Type B pancreatic cell (in vitro differentiated cells): ENCODE results near the gene CSTPP1. TPM values are rescaled to one million over a fixed set of nuclear protein-coding genes. Genes with fewer than 3 reads are reported as not detected.

Experiments used
- DNase-seq: peaks from one replicate; pipeline ENCODE4 v3.0.0; 2021; ENCODE audit warnings: mixed read lengths; ENCODE audit not compliant: unreplicated experiment; ENCODE audit errors: extremely low spot score
- H3K27ac Mint-ChIP-seq: 2 replicates; pipeline ENCODE4 v1.8.0; 2021; ENCODE audit warnings: mild to moderate bottlenecking, mixed read lengths
- H3K27me3 Mint-ChIP-seq: 2 replicates; pipeline ENCODE4 v1.8.0; 2021; ENCODE audit warnings: mixed read lengths
- H3K36me3 Mint-ChIP-seq: 2 replicates; pipeline ENCODE4 v1.8.0; 2021; ENCODE audit warnings: mixed read lengths
- H3K4me1 Mint-ChIP-seq: one replicate; pipeline ENCODE4 v1.8.0; 2021; ENCODE audit warnings: mixed read lengths; ENCODE audit not compliant: unreplicated experiment
- H3K4me3 Mint-ChIP-seq: 2 replicates; pipeline ENCODE4 v1.8.0; 2021; ENCODE audit warnings: mild to moderate bottlenecking, mixed read lengths
- H3K9me3 Mint-ChIP-seq: 2 replicates; pipeline ENCODE4 v1.8.0; 2021; ENCODE audit warnings: mixed read lengths
- total RNA-seq: library from RNA; stranded (reverse); gene quantifications from 2 replicates; pipeline ENCODE4 v1.2.1, GENCODE V29; 2021; ENCODE audit warnings: low replicate concordance
- TF ChIP-seq, protein P1 (sequence below): fragments of 200-600 bp; sonication (generic); conservative IDR thresholded peaks from 2 replicates; pipeline ENCODE4 v1.5.0; 2021; ENCODE audit warnings: antibody characterized with exemption, mild to moderate bottlenecking

CSTPP1 gene
- total RNA-seq, 1 donor from 2014 or later, result 44.4 TPM

DNA sequence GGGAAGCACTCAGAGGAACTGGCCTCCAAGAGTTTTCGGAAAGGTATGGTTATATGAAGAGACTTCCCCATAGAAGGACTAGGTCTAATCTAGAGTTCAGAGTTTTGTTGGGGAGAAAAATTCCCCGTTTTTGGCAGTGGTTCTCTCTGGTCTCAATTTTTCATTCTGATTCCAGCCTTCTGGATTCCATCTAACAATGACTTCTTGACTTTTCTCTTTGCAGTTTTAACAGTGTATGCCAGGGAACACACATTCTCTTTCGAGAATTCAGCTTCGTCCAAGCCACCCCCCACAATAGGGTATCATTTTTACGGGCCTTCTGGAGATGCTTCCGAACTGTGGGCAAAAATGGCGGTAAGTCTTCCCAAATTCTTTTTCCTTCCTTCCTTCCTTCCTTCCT is 115.6 kb downstream of the CSTPP1 start:
- H3K9me3 Mint-ChIP-seq, result no peaks in the 10 kb centered on the region
- peaks cover 17% of the 10 kb centered on the region for H3K4me1 Mint-ChIP-seq
- no peaks in the 10 kb centered on the region for H3K27me3 Mint-ChIP-seq
- TF ChIP-seq, protein P1, sequence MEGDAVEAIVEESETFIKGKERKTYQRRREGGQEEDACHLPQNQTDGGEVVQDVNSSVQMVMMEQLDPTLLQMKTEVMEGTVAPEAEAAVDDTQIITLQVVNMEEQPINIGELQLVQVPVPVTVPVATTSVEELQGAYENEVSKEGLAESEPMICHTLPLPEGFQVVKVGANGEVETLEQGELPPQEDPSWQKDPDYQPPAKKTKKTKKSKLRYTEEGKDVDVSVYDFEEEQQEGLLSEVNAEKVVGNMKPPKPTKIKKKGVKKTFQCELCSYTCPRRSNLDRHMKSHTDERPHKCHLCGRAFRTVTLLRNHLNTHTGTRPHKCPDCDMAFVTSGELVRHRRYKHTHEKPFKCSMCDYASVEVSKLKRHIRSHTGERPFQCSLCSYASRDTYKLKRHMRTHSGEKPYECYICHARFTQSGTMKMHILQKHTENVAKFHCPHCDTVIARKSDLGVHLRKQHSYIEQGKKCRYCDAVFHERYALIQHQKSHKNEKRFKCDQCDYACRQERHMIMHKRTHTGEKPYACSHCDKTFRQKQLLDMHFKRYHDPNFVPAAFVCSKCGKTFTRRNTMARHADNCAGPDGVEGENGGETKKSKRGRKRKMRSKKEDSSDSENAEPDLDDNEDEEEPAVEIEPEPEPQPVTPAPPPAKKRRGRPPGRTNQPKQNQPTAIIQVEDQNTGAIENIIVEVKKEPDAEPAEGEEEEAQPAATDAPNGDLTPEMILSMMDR, result no peak
- H3K4me3 Mint-ChIP-seq, result no peak overlapping the region
- H3K36me3 Mint-ChIP-seq, result peaks cover 15% of the 10 kb centered on the region
- H3K27ac Mint-ChIP-seq, result no peak overlapping the region
- no peak for DNase-seq

GRCh38 chr11:47052576-47052975 is 116.0 kb downstream of the CSTPP1 start:
- no peak overlapping the region for H3K27ac Mint-ChIP-seq

GRCh38 chr11:47055534-47055933 is 119.0 kb downstream of the CSTPP1 start:
- H3K9me3 Mint-ChIP-seq, result no peaks in the 10 kb centered on the region
- no peaks in the 10 kb centered on the region for H3K27me3 Mint-ChIP-seq
- H3K4me1 Mint-ChIP-seq, result peaks cover 17% of the 10 kb centered on the region
- TF ChIP-seq, protein P1, result no peak
- H3K4me3 Mint-ChIP-seq, result no peak overlapping the region
- H3K36me3 Mint-ChIP-seq, result peaks cover 30% of the 10 kb centered on the region
- no peak for DNase-seq
- no peak overlapping the region for H3K27ac Mint-ChIP-seq

More at GRCh38 chr11:47052576-47052975, 116.0 kb downstream of the CSTPP1 start:
- no peak overlapping the region for H3K4me3 Mint-ChIP-seq
- H3K4me1 Mint-ChIP-seq, result peaks cover 17% of the 10 kb centered on the region
- H3K36me3 Mint-ChIP-seq, result peaks cover 20% of the 10 kb centered on the region
- H3K27me3 Mint-ChIP-seq, result no peaks in the 10 kb centered on the region
- TF ChIP-seq, protein P1, result no peak
- DNase-seq, result no peak
- H3K9me3 Mint-ChIP-seq, result no peaks in the 10 kb centered on the region

DNA sequence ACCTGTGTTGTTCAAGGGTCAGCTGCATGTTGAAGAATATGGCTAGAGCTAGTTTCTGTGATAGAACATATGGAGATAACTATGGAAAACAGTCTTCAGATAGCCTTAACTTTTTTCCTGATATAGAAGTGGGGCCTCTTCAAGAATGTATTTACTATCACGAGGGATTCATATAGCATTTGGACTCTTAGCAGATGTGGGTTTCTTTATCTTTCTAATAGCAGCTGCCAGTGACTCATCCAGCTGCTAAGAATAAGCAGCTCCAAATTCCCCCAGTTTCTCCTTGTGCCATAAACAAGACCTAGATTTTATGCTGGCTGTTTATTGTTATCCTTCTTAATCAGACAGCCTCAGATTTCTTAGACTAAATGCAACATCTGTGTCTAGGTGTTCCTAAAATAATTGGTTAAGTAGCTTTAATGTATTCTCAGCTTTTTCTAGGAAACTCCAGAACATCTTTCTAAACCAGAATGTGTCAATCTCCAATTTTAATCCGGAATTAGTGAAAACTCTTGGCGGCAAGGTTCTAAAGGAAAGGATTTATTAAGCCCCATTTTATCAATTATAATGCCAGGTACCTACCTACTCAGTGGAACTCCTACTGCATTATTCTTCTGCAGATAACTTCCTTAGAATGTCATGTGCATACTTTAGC is 119.8 kb downstream of the CSTPP1 start:
- Mint-ChIP-seq H3K4me1 (peaks cover 16% of the 10 kb centered on the region), H3K36me3 (peaks cover 30% of the 10 kb centered on the region), H3K27me3 (no peaks in the 10 kb centered on the region), H3K27ac (no peak overlapping the region), H3K4me3 (no peak overlapping the region), H3K9me3 (no peaks in the 10 kb centered on the region)
- DNase-seq, result no peak
- TF ChIP-seq, protein P1, result no peak

DNA sequence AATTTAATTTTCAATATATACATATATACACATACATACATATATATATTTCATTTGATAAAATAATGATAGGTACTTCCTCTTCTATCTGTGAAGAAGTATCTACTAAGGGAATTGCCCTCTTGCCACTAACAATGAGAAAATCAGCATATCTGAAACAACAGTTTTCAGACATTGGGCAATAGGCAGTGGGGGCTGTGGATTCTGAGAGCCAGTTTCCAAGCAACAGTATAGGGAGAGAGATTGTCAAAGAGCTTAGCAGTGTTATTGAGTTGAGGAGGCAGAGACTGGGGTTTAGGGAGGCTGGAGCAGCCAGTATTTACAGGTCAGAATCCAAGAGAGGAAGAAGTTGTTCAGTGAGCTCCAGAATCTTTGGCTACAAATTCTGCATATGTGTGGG is 120.8 kb downstream of the CSTPP1 start:
- no peaks in the 10 kb centered on the region for H3K9me3 Mint-ChIP-seq
- no peaks in the 10 kb centered on the region for H3K27me3 Mint-ChIP-seq
- H3K4me3 Mint-ChIP-seq, result no peak overlapping the region
- H3K27ac Mint-ChIP-seq, result no peak overlapping the region
- no peak for DNase-seq
- H3K36me3 Mint-ChIP-seq, result peaks cover 30% of the 10 kb centered on the region
- TF ChIP-seq, protein P1, result no peak
- peaks cover 22% of the 10 kb centered on the region for H3K4me1 Mint-ChIP-seq
